ENCODE measurements around the gene GORAB. TPM values are rescaled to one million over a fixed set of nuclear protein-coding genes. Genes with fewer than 3 reads are reported as not detected.
A peak's percentile ranks its signal among the peaks of the same experiment; 100 is the strongest.

GORAB gene
- total RNA-seq, 2 experiments from 2014 or later, result 8.2 to 9.5 TPM

- DNase-seq, result no peak
- peaks cover 10% of the 10 kb centered on the region for H3K36me3 Mint-ChIP-seq (ENCODE audit: low read depth)
- peaks cover 1% of the 10 kb centered on the region for H3K27me3 Mint-ChIP-seq
- H3K4me3 Mint-ChIP-seq, result no peak overlapping the region
- TF ChIP-seq, protein P1, sequence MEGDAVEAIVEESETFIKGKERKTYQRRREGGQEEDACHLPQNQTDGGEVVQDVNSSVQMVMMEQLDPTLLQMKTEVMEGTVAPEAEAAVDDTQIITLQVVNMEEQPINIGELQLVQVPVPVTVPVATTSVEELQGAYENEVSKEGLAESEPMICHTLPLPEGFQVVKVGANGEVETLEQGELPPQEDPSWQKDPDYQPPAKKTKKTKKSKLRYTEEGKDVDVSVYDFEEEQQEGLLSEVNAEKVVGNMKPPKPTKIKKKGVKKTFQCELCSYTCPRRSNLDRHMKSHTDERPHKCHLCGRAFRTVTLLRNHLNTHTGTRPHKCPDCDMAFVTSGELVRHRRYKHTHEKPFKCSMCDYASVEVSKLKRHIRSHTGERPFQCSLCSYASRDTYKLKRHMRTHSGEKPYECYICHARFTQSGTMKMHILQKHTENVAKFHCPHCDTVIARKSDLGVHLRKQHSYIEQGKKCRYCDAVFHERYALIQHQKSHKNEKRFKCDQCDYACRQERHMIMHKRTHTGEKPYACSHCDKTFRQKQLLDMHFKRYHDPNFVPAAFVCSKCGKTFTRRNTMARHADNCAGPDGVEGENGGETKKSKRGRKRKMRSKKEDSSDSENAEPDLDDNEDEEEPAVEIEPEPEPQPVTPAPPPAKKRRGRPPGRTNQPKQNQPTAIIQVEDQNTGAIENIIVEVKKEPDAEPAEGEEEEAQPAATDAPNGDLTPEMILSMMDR (IDR thresholded peaks at IDR 0.05), result no peak
- peaks cover 10% of the 10 kb centered on the region for H3K4me1 Mint-ChIP-seq (ENCODE audit: low read depth)
- ATAC-seq, result no peak
- intact Hi-C loops (cut with micrococcal nuclease), result no loop called here
- ChIA-PET POLR2A (no interaction called here), CTCF (no interaction called here)
- no peak overlapping the region for H3K27ac Mint-ChIP-seq
- peaks cover 12% of the 10 kb centered on the region for H3K9me3 Mint-ChIP-seq
Measured at GRCh38 chr1:170558731-170559130, 26.8 kb downstream of the GORAB start.

- Mint-ChIP-seq H3K9me3 (peaks cover 12% of the 10 kb centered on the region), H3K27me3 (peaks cover 2% of the 10 kb centered on the region), H3K4me3 (no peak overlapping the region), H3K27ac (no peak overlapping the region), H3K36me3 (ENCODE audit: low read depth) (peaks cover 8% of the 10 kb centered on the region), H3K4me1 (ENCODE audit: low read depth) (peaks cover 10% of the 10 kb centered on the region)
- intact Hi-C loops (cut with micrococcal nuclease), result no loop called here
- ChIA-PET POLR2A (no interaction called here), CTCF (no interaction called here)
- no peak for ATAC-seq
- no peak for DNase-seq
- TF ChIP-seq, protein P1 (IDR thresholded peaks at IDR 0.05), result no peak
Measured at GRCh38 chr1:170559166-170559565, 27.2 kb downstream of the GORAB start.

DNA sequence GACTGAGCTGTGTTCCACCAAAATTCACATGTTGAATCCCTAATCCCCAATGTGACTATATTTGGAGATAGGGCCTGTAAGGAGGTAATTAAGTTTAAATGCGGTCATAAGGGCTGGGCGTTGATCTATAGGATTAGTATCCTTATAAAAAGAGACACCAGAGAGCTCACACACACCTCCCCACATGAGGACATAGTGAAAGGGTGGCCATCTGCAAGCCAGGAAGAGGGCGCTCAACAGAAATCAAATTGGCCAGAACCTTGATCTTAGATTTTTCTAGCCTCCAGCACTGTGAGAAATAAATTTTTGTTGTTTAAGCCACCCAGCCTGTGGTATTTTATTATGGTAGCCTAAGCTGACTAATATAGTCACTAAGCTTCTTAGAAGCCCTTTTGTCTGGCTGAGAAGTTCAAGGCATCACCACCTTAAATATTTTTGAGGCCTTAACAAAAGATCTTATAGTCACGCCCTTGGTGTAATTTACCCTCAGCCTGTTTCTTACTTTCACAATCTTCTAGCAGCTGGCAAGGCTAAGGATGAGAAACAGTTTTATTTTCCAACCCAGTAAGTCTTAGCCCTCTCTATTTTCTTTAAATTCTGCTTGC lies 28.8 kb downstream of the GORAB start:
- Mint-ChIP-seq H3K27me3 (peaks cover 2% of the 10 kb centered on the region), H3K4me3 (no peak overlapping the region), H3K9me3 (peaks cover 12% of the 10 kb centered on the region), H3K36me3 (ENCODE audit: low read depth) (peaks cover 6% of the 10 kb centered on the region), H3K4me1 (ENCODE audit: low read depth) (peaks cover 10% of the 10 kb centered on the region), H3K27ac (no peak overlapping the region)
- TF ChIP-seq, protein P1 (IDR thresholded peaks at IDR 0.05), result no peak
- CTCF ChIA-PET, result no interaction called here
- no peak for DNase-seq
- intact Hi-C loops (cut with micrococcal nuclease), result no loop called here
- POLR2A ChIA-PET, result no interaction called here
- no peak for ATAC-seq

- intact Hi-C loops (cut with micrococcal nuclease), result no loop called here
- Mint-ChIP-seq H3K27me3 (peaks cover 2% of the 10 kb centered on the region), H3K4me1 (ENCODE audit: low read depth) (peaks cover 10% of the 10 kb centered on the region), H3K9me3 (peaks cover 12% of the 10 kb centered on the region), H3K36me3 (ENCODE audit: low read depth) (peaks cover 6% of the 10 kb centered on the region), H3K4me3 (no peak overlapping the region), H3K27ac (no peak overlapping the region)
- ChIA-PET CTCF (no interaction called here), POLR2A (interaction anchor here (0.6 kb wide), 1 partner anchor 345 kb away, joined by 3 read pairs; no protein-coding TSS in a partner anchor)
- ATAC-seq, result peak; percentile 83
- TF ChIP-seq, protein P1 (IDR thresholded peaks at IDR 0.05), result no peak
- peak; percentile 52 for DNase-seq
Measured at GRCh38 chr1:170562646-170563338, 30.8 kb downstream of the GORAB start.

GRCh38 chr1:170567214-170567613 lies 35.2 kb downstream of the GORAB start:
- no peak overlapping the region for H3K27ac Mint-ChIP-seq
- peaks cover 7% of the 10 kb centered on the region for H3K9me3 Mint-ChIP-seq
- DNase-seq (no peak), ATAC-seq (no peak)
- intact Hi-C loops (cut with micrococcal nuclease), result no loop called here
- ChIA-PET CTCF (no interaction called here), POLR2A (no interaction called here)
- H3K4me1 Mint-ChIP-seq (ENCODE audit: low read depth), result peaks cover 10% of the 10 kb centered on the region
- H3K4me3 Mint-ChIP-seq, result no peak overlapping the region
- H3K27me3 Mint-ChIP-seq, result peaks cover 9% of the 10 kb centered on the region
- no peaks in the 10 kb centered on the region for H3K36me3 Mint-ChIP-seq (ENCODE audit: low read depth)
- TF ChIP-seq, protein P1 (IDR thresholded peaks at IDR 0.05), result no peak

Measured in activated CD8-positive, alpha-beta T cell treated with anti-CD3 and anti-CD28 coated beads for 36 hours (primary cell).